SK-N-SH (cell line): ENCODE data around the gene ARHGAP5. TPM values are rescaled to one million over a fixed set of nuclear protein-coding genes. Genes with fewer than 3 reads are reported as not detected.

Experiments
- CTCF ChIA-PET: fragments of 300-600, 350-600 bp; formaldehyde crosslinking; extraction: SDS; loops from one replicate; lab custom pipeline; 2021; lab: Yijun Ruan, JAX
- POLR2A ChIA-PET: fragments of 350-600 bp; sonication (Branson Sonifier 250); formaldehyde crosslinking; extraction: SDS; loops from one replicate; lab custom pipeline; 2020; ENCODE audit warnings: antibody characterized with exemption, inconsistent platforms; lab: Yijun Ruan, JAX
- DNase-seq: peaks from one replicate; pipeline ENCODE4 v3.0.0; 2012
- H2AFZ ChIP-seq: fragments of 200-600 bp; sonication (generic); 2 replicates; pipeline ENCODE4 v1.8.1; 2016; ENCODE audit warnings: antibody characterized with exemption, mild to moderate bottlenecking, low read depth
- H3F3A ChIP-seq: fragments of 200-600 bp; sonication (generic); replicated peaks from 2 replicates; pipeline ENCODE3; 2016; ENCODE audit warnings: antibody characterized with exemption, mild to moderate bottlenecking; ENCODE audit not compliant: insufficient read depth
- H3K27ac ChIP-seq, 2 experiments: fragments of 200-500 bp in 1 of 2; fragments of 200-600 bp in 1 of 2; sonication (Bioruptor generic) in 1 of 2; sonication (generic), shearing (Covaris generic) in 1 of 2; 2 replicates each; pipeline versions ENCODE4 v1.5.1 to v1.6.1; 2014 to 2016; ENCODE audit warnings: low read depth in 2 of 2, inconsistent platforms in 1 of 2, low read length in 1 of 2, mild to moderate bottlenecking in 1 of 2, mixed read lengths in 1 of 2
- H3K27me3 ChIP-seq: fragments of 200-600 bp; sonication (generic), shearing (Covaris generic); 2 replicates; pipeline ENCODE4 v1.6.1; 2016; ENCODE audit warnings: mixed run types; ENCODE audit not compliant: insufficient read depth
- H3K36me3 ChIP-seq, 2 experiments: fragments of 200-500 bp in 1 of 2; fragments of 200-600 bp in 1 of 2; sonication (Bioruptor generic) in 1 of 2; sonication (generic) in 1 of 2; replicated peaks in 1 of 2; 2 replicates each; pipeline versions ENCODE3 to v1.5.1; 2014 to 2016; ENCODE audit warnings: low read length in 1 of 2, mild to moderate bottlenecking in 1 of 2; ENCODE audit not compliant: insufficient read depth in 2 of 2, control insufficient read depth in 1 of 2
- H3K4me1 ChIP-seq, 2 experiments: fragments of 200-500 bp in 1 of 2; fragments of 200-600 bp in 1 of 2; sonication (Bioruptor generic) in 1 of 2; sonication (generic), shearing (Covaris generic) in 1 of 2; 2 replicates each; pipeline versions ENCODE4 v1.5.1 to v1.6.1; 2014 to 2016; ENCODE audit warnings: low read depth in 1 of 2, low read length in 1 of 2, mixed run types in 1 of 2; ENCODE audit not compliant: insufficient read depth in 2 of 2, control insufficient read depth in 1 of 2
- H3K4me2 ChIP-seq: fragments of 200-600 bp; sonication (generic), shearing (Covaris generic); 2 replicates; pipeline ENCODE4 v1.6.1; 2017; ENCODE audit warnings: mixed run types
- H3K4me3 ChIP-seq, 2 experiments: fragments of 200-500 bp in 1 of 2; fragments of 200-600 bp in 1 of 2; sonication (Bioruptor generic) in 1 of 2; sonication (generic), shearing (Covaris generic) in 1 of 2; 2 replicates each; pipeline versions ENCODE4 v1.5.1 to v1.8.1; 2014 to 2016; ENCODE audit warnings: low read depth in 2 of 2, inconsistent platforms in 1 of 2, low read length in 1 of 2, mild to moderate bottlenecking in 1 of 2, mixed read lengths in 1 of 2, moderate library complexity in 1 of 2
- H3K79me2 ChIP-seq: fragments of 200-600 bp; sonication (generic); 2 replicates; pipeline ENCODE4 v1.8.1; 2017; ENCODE audit warnings: mild to moderate bottlenecking; ENCODE audit not compliant: insufficient read depth
- H3K9ac ChIP-seq: fragments of 200-600 bp; sonication (generic); 2 replicates; pipeline ENCODE4 v1.6.1; 2017; ENCODE audit warnings: mixed run types
- H3K9me2 ChIP-seq: fragments of 200-600 bp; sonication (generic); 2 replicates; pipeline ENCODE4 v1.6.1; 2017; ENCODE audit warnings: mixed run types
- H3K9me3 ChIP-seq: fragments of 200-600 bp; sonication (generic); 2 replicates; pipeline ENCODE4 v1.6.1; 2017; ENCODE audit warnings: mixed run types, mild to moderate bottlenecking, moderate library complexity
- H4K20me1 ChIP-seq: fragments of 200-600 bp; sonication (generic); 2 replicates; pipeline ENCODE4 v1.6.1; 2017; ENCODE audit warnings: mild to moderate bottlenecking, mixed run types; ENCODE audit not compliant: insufficient read depth
- CHD2 ChIP-seq: fragments of 150-350 bp; IDR thresholded peaks from 2 replicates; pipeline ENCODE4 v1.6.1; 2018; ENCODE audit warnings: low read length; ENCODE audit not compliant: partially characterized antibody
- ELF1 ChIP-seq: IDR thresholded peaks from 2 replicates; pipeline ENCODE4 v1.4.0; 2012
- EZH2phosphoT487 ChIP-seq: fragments of 200-600 bp; sonication (generic); IDR thresholded peaks from 2 replicates; pipeline ENCODE4 v1.6.1; 2017; ENCODE audit warnings: low read depth, mixed run types, mild to moderate bottlenecking, antibody characterized with exemption, moderate library complexity, borderline replicate concordance
- FOSL2 ChIP-seq: IDR thresholded peaks from 2 replicates; pipeline ENCODE4 v1.4.0; 2012; ENCODE audit warnings: low read depth, mild to moderate bottlenecking, moderate library complexity, borderline replicate concordance
- FOXJ3 ChIP-seq: sonication (generic); formaldehyde crosslinking; IDR thresholded peaks from 2 replicates; pipeline ENCODE4 v1.5.1; 2020; ENCODE audit warnings: mild to moderate bottlenecking, missing genetic modification reagents
- FOXM1 ChIP-seq: IDR thresholded peaks from 2 replicates; pipeline ENCODE4 v1.4.0; 2012; ENCODE audit warnings: low read depth, mild to moderate bottlenecking
- GABPA ChIP-seq: IDR thresholded peaks from 2 replicates; pipeline ENCODE4 v1.4.0; 2012; ENCODE audit warnings: low read depth, mild to moderate bottlenecking
- MEF2A ChIP-seq: IDR thresholded peaks from 2 replicates; pipeline ENCODE4 v1.4.0; 2012; ENCODE audit warnings: low read depth, borderline replicate concordance
- NRF1 ChIP-seq: IDR thresholded peaks from 2 replicates; pipeline ENCODE4 v1.6.1; 2012; ENCODE audit warnings: low read depth, mild to moderate bottlenecking, low read length
- SIN3A ChIP-seq: IDR thresholded peaks from 2 replicates; pipeline ENCODE4 v1.6.1; 2012; ENCODE audit warnings: low read depth, mild to moderate bottlenecking, low read length, moderate library complexity, borderline replicate concordance
- TAF1 ChIP-seq: IDR thresholded peaks from 2 replicates; pipeline ENCODE4 v1.6.1; 2012; ENCODE audit warnings: low read depth, mild to moderate bottlenecking, low read length, moderate library complexity, borderline replicate concordance
- WGBS: methylation state at CpG from one replicate; pipeline ENCODE4 v1.1.6; 2017; ENCODE audit warnings: low lambda C conversion rate; 5-methylcytosine and 5-hydroxymethylcytosine counted together
- polyA plus RNA-seq, 3 experiments: library from polyadenylated mRNA; depleted of rRNA; stranded (reverse); fragments of >200 nt; gene quantifications; 2 replicates each; pipeline ENCODE4 v1.2.3, GENCODE V29; 2012
- TF ChIP-seq, protein P1 (sequence below): IDR thresholded peaks from 2 replicates; pipeline ENCODE4 v1.4.0; 2012; ENCODE audit warnings: low read depth, borderline replicate concordance
- TF ChIP-seq, protein P2 (sequence below): IDR thresholded peaks from 2 replicates; pipeline ENCODE4; 2012
- TF ChIP-seq, protein P3 (sequence below): IDR thresholded peaks from 2 replicates; pipeline ENCODE4 v1.4.0; 2012; ENCODE audit warnings: low read depth
- TF ChIP-seq, protein P4 (sequence below): fragments of 150-350 bp; IDR thresholded peaks from 2 replicates; pipeline ENCODE4 v1.6.1; 2017; ENCODE audit warnings: antibody characterized with exemption, low read length, low read depth, borderline replicate concordance
- TF ChIP-seq, protein P5 (sequence below): IDR thresholded peaks from 2 replicates; pipeline ENCODE4 v1.6.1; 2012; ENCODE audit warnings: mild to moderate bottlenecking, low read depth, low read length, moderate library complexity
- TF ChIP-seq, protein P6 (sequence below): fragments of 200-600 bp; sonication (generic); IDR thresholded peaks from 2 replicates; pipeline ENCODE4 v1.6.1; 2017; ENCODE audit warnings: antibody characterized with exemption, mild to moderate bottlenecking, moderate library complexity
- TF ChIP-seq, protein P7 (sequence below): fragments of 150-350 bp; IDR thresholded peaks from 2 replicates; pipeline ENCODE4 v1.6.1; 2016; ENCODE audit warnings: mild to moderate bottlenecking, low read depth, low read length

Gene ARHGAP5
- polyA plus RNA-seq, 1 of the 3 experiments (the other 2 are of a cell fraction) = 7.2 TPM

DNA sequence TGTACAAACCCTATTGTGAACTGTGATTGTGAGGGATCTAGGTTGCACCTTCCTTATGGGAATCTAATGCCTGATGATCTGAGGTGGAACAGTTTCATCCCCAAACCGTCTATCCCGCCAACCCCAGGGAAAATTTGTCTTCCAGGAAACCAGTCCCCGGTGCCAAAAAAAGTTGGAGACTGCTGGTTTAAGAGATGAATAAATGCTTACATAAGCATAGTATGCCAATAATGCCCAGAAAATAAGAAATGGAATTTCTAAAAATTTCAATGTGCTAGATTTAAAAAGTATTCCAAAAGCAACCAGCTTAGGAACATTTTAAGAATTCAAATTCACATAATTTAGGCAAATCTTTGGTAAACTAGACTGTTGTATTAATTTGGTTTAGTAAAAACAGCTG is 131.4 kb downstream of the ARHGAP5 start:
- H4K20me1 ChIP-seq = no peaks in the 10 kb centered on the region
- no peak overlapping the region for H3K9ac ChIP-seq
- H3K9me3 ChIP-seq = 0 out of 2 replicates have a peak, but pooled peaks cover 3% of the 10 kb centered on the region
- no peak for DNase-seq
- no peaks in the 10 kb centered on the region for H3K27me3 ChIP-seq
- CTCF ChIA-PET = interaction anchor here (1.6 to 1.8 kb wide), 2 partner anchors 46 to 175 kb away, joined by 3 to 4 read pairs; no protein-coding TSS in a partner anchor
- TF ChIP-seq, protein P1, sequence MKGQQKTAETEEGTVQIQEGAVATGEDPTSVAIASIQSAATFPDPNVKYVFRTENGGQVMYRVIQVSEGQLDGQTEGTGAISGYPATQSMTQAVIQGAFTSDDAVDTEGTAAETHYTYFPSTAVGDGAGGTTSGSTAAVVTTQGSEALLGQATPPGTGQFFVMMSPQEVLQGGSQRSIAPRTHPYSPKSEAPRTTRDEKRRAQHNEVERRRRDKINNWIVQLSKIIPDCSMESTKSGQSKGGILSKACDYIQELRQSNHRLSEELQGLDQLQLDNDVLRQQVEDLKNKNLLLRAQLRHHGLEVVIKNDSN = no peak
- TF ChIP-seq FOXJ3 = no peak
- no peak for TF ChIP-seq CHD2
- TF ChIP-seq, protein P2, sequence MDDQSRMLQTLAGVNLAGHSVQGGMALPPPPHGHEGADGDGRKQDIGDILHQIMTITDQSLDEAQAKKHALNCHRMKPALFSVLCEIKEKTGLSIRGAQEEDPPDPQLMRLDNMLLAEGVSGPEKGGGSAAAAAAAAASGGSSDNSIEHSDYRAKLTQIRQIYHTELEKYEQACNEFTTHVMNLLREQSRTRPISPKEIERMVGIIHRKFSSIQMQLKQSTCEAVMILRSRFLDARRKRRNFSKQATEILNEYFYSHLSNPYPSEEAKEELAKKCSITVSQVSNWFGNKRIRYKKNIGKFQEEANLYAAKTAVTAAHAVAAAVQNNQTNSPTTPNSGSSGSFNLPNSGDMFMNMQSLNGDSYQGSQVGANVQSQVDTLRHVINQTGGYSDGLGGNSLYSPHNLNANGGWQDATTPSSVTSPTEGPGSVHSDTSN = no peak
- no peak for TF ChIP-seq FOXM1
- no peak for TF ChIP-seq GABPA
- TF ChIP-seq NRF1 = no peak
- TF ChIP-seq, protein P3, sequence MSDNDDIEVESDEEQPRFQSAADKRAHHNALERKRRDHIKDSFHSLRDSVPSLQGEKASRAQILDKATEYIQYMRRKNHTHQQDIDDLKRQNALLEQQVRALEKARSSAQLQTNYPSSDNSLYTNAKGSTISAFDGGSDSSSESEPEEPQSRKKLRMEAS = no peak
- no peak for TF ChIP-seq TAF1
- TF ChIP-seq, protein P4, sequence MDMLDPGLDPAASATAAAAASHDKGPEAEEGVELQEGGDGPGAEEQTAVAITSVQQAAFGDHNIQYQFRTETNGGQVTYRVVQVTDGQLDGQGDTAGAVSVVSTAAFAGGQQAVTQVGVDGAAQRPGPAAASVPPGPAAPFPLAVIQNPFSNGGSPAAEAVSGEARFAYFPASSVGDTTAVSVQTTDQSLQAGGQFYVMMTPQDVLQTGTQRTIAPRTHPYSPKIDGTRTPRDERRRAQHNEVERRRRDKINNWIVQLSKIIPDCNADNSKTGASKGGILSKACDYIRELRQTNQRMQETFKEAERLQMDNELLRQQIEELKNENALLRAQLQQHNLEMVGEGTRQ = no peak
- no peak for TF ChIP-seq MEF2A
- TF ChIP-seq, protein P5, sequence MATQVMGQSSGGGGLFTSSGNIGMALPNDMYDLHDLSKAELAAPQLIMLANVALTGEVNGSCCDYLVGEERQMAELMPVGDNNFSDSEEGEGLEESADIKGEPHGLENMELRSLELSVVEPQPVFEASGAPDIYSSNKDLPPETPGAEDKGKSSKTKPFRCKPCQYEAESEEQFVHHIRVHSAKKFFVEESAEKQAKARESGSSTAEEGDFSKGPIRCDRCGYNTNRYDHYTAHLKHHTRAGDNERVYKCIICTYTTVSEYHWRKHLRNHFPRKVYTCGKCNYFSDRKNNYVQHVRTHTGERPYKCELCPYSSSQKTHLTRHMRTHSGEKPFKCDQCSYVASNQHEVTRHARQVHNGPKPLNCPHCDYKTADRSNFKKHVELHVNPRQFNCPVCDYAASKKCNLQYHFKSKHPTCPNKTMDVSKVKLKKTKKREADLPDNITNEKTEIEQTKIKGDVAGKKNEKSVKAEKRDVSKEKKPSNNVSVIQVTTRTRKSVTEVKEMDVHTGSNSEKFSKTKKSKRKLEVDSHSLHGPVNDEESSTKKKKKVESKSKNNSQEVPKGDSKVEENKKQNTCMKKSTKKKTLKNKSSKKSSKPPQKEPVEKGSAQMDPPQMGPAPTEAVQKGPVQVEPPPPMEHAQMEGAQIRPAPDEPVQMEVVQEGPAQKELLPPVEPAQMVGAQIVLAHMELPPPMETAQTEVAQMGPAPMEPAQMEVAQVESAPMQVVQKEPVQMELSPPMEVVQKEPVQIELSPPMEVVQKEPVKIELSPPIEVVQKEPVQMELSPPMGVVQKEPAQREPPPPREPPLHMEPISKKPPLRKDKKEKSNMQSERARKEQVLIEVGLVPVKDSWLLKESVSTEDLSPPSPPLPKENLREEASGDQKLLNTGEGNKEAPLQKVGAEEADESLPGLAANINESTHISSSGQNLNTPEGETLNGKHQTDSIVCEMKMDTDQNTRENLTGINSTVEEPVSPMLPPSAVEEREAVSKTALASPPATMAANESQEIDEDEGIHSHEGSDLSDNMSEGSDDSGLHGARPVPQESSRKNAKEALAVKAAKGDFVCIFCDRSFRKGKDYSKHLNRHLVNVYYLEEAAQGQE = no peak
- no peak for TF ChIP-seq FOSL2
- no peak for TF ChIP-seq EZH2phosphoT487
- TF ChIP-seq, protein P6, sequence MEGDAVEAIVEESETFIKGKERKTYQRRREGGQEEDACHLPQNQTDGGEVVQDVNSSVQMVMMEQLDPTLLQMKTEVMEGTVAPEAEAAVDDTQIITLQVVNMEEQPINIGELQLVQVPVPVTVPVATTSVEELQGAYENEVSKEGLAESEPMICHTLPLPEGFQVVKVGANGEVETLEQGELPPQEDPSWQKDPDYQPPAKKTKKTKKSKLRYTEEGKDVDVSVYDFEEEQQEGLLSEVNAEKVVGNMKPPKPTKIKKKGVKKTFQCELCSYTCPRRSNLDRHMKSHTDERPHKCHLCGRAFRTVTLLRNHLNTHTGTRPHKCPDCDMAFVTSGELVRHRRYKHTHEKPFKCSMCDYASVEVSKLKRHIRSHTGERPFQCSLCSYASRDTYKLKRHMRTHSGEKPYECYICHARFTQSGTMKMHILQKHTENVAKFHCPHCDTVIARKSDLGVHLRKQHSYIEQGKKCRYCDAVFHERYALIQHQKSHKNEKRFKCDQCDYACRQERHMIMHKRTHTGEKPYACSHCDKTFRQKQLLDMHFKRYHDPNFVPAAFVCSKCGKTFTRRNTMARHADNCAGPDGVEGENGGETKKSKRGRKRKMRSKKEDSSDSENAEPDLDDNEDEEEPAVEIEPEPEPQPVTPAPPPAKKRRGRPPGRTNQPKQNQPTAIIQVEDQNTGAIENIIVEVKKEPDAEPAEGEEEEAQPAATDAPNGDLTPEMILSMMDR = no peak
- TF ChIP-seq, protein P7, sequence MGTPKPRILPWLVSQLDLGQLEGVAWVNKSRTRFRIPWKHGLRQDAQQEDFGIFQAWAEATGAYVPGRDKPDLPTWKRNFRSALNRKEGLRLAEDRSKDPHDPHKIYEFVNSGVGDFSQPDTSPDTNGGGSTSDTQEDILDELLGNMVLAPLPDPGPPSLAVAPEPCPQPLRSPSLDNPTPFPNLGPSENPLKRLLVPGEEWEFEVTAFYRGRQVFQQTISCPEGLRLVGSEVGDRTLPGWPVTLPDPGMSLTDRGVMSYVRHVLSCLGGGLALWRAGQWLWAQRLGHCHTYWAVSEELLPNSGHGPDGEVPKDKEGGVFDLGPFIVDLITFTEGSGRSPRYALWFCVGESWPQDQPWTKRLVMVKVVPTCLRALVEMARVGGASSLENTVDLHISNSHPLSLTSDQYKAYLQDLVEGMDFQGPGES = no peak
- TF ChIP-seq ELF1 = no peak
- no peak for TF ChIP-seq SIN3A
- WGBS = 90% methylated on average over 3 of the region's 3 CpGs
- no peaks in the 10 kb centered on the region for H3K9me2 ChIP-seq
- no peak overlapping the region for H2AFZ ChIP-seq
- POLR2A ChIA-PET = no interaction called here
- peaks cover 11% of the 10 kb centered on the region for H3F3A ChIP-seq
- no peak overlapping the region for H3K4me2 ChIP-seq
- no peaks in the 10 kb centered on the region for H3K36me3 ChIP-seq
- no peak overlapping the region for H3K4me3 ChIP-seq
- H3K27ac ChIP-seq = no peak overlapping the region
- peaks cover 0 to 4% of the 10 kb centered on the region in 2 experiments; a peak in 2 of 4 replicates for H3K4me1 ChIP-seq
- no peaks in the 10 kb centered on the region for H3K79me2 ChIP-seq
